Activated naive CD8-positive, alpha-beta T cell treated with anti-CD3 and anti-CD28 coated beads, Interleukin-2, amount 10 ng/mL, durations not matched to agents 7 days and 5 days (primary cell): ENCODE data around the gene SMG1. TPM values are rescaled to one million over a fixed set of nuclear protein-coding genes. Genes with fewer than 3 reads are reported as not detected.

ENCODE experiments used
- total RNA-seq, 2 experiments: library from RNA; stranded (reverse); gene quantifications; one replicate each; pipeline ENCODE4 v1.2.3, GENCODE V29; 2021

Gene SMG1
- total RNA-seq, 2 experiments from 2014 or later, result 130 to 132 TPM

Other genes with a start within 250 kb of the SMG1 start
- 1,000 to 10,000 TPM; 1,969 to 2,023 TPM for gene RPS15A, start 136.1 kb downstream of the SMG1 start, total RNA-seq
- 100 to 1,000 TPM; 176 to 182 TPM for gene ARL6IP1, start 124.9 kb downstream of the SMG1 start, total RNA-seq
- gene TMC7, start 57.5 kb upstream of the SMG1 start, total RNA-seq, result not detected
- gene COQ7, start 141.2 kb upstream of the SMG1 start, total RNA-seq, result 10 to 100 TPM; 13.3 to 16.3 TPM
- gene ITPRIPL2, start 187.6 kb upstream of the SMG1 start, total RNA-seq, result 1 to 10 TPM; 1.0 to 1.4 TPM
- not detected for gene SYT17, start 241.8 kb upstream of the SMG1 start, total RNA-seq